GM06990 (cell line): ENCODE results near the gene FAM89A.

Source experiments
- DNase-seq: peaks from one replicate; pipeline ENCODE4 v3.0.0-alpha.2; 2011; ENCODE audit not compliant: insufficient read length; ENCODE audit errors: extremely low read depth
- H3K27me3 ChIP-seq: replicated peaks from 2 replicates; pipeline ENCODE4 v1.6.0; 2011; ENCODE audit warnings: low read length; ENCODE audit not compliant: control insufficient read depth, insufficient read depth
- H3K36me3 ChIP-seq: 2 replicates; pipeline ENCODE4 v1.5.1; 2011; ENCODE audit warnings: low read length; ENCODE audit not compliant: control insufficient read depth, insufficient read depth
- H3K4me3 ChIP-seq: replicated peaks from 2 replicates; pipeline ENCODE4 v1.5.1; 2011; ENCODE audit warnings: low read depth, mild to moderate bottlenecking, control low read depth, low read length
- CTCF ChIP-seq: IDR thresholded peaks from 2 replicates; pipeline ENCODE4 v1.5.1; 2011; ENCODE audit warnings: low read length, control low read depth, mild to moderate bottlenecking, inconsistent platforms; ENCODE audit not compliant: insufficient read depth, poor library complexity, severe bottlenecking

Gene FAM89A

DNA sequence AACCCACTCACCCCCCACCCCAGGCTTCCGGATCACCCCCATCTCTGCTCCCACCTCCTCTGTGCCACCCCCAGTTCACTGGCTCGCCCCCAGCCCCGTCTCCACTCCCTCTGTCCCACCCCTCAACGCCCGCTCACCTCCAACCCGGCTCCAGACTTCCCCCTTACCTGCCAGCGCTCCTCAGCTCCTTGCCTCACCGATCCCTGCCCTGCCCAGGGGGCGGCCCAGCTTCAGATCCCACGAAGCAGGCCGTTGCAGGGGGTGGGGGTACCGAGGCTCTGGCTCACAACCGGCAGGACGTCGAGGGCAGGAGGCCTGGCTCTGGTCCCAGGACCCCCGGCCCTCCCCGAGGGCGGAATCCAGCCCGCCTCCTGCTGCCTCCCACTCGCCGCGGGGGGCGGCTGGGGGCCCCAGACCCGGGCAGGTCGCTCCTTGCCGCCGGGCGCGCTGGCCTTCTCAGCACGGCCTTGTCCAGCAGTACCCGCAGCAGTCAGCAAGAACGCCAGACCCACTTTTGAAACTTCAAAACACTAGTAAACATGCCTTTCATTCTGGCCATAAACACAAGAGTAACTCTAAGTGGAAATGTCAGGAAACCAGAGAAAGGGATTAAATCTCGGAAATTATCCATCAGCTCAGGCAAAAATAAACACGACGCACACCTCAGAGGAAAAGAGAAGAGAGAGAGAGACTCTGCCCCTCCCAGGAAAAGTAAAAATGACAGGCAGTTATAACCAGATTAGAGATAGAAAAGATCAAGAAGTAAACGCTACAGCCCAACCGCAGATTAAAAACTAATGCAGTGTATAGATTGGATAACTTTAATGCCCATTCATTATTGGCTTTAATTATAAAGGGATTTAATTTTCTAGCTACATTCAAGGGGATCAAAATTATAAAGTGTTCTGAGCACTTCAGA is 1.0 kb upstream of the FAM89A start:
- Histone ChIP-seq H3K4me3 (no peak overlapping the region), H3K27me3 (peaks cover 1% of the 10 kb centered on the region; the same call in 1 of the 2 replicates), H3K36me3 (no peaks in the 10 kb centered on the region)
- TF ChIP-seq CTCF = no peak
- DNase-seq = peak; percentile 5

DNA sequence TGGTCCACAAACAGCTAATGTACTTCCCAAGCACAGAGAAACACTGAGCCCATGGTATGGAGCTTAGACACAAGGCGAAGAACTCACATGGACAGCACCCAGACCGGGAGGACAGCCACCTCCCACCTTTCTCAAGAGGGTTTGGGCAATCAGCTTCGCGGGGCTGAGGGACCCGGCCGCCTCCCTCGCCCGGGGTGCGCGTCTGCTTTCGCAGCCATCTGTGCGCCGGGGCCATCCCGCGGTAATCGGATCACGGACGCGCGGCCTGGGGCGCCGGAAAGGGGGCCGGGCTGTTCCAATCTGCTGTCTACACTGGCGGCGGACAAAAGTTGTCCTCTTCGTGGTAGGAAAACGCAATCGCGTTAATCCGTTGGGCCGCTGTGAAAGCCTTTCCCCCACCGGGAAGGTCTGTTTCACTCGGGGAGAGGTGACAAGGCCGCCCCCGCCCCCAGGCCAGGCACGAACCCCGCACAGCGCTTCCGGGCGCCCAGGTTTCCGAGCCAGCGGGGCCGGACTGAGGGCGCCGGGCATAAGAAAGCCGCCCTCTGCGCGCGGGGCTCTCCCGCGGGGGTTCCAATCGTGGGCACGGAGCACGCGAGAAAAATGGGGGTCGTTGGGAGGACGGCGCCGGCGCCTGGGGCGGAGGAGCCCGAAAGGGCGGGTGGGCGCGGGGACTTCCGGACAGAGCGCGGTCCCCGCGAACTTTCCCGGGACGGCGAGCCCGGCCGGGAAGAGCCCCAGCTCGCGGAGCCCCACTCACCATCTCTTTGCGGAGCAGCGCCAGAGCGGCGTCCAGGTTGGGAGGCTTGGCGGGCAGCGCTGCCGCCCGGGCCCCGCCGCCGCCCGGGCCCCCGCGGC is 664 bp downstream of the FAM89A start:
- Histone ChIP-seq H3K4me3 (peak overlapping the region; percentile 57), H3K27me3 (peaks cover 1% of the 10 kb centered on the region; the same call in 1 of the 2 replicates), H3K36me3 (no peaks in the 10 kb centered on the region)
- DNase-seq = peak; percentile 25
- TF ChIP-seq CTCF = no peak

DNA sequence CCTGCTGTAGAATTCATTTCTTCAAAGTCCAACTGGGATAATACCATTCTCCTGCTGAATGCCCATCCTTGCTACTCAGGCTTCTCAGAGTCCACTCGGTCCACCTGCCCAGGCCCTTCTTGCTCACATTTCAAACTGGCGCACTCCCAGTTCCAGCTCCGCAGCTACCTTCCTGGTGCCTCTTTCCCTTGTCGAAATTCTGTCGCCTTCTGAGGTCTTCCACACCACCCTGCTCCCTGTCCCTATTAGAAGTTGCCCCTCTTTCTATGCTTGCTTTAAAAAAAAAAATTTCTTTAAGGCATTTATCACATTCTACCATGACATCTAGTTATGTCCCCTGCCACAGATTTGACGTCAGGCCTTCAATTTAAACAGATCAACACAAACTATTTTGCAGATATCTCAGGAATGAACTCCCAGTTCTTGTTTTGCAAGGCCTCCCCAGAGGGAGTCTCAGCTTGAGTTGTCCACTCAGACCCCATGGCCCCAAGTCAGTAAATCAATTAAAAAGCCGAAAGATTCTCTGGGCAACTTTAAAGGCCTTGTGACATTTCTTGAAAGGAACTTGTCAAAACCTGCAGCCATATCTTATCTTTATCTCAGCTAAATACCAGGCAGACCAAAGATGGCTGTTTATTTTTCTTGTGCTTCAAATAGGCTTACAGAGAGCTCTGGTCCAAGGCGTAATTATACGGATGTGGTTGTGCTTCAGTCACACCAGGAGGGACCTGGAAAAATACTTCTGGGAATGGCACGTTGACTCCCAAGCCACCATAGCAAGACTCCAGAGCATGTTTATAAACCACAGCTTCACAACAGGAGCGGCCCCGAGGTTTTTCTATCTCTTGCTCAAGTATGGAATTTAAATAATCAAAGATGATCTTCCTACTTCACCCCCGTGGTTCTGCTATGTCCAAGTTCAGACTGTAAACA is 2.2 kb downstream of the FAM89A start:
- no peak for DNase-seq
- H3K36me3 ChIP-seq = no peaks in the 10 kb centered on the region
- H3K4me3 ChIP-seq = no peak overlapping the region
- peaks cover 1% of the 10 kb centered on the region; the same call in 1 of the 2 replicates for H3K27me3 ChIP-seq
- TF ChIP-seq CTCF = no peak

DNA sequence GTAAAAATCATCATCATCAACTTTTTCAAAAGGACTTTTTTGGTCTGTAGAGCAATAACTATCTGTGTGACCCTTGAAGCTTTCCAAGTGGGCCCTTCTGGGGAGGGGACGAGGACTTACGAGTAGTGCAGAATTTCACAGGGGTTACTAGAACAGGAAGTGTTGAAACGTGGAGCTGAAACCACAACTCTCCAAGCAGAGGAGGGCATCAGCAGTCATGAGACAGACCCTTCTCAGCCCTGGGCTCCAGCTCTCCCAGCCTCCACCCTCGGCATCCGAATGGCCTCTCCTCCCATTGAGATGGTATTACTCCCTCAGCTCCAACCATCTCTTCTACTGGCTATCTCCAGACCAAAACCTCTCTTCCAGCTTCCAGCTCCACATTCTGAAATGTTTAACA is 3.6 kb downstream of the FAM89A start:
- H3K36me3 ChIP-seq = no peaks in the 10 kb centered on the region
- peaks cover 1% of the 10 kb centered on the region; the same call in 1 of the 2 replicates for H3K27me3 ChIP-seq
- H3K4me3 ChIP-seq = no peak overlapping the region
- no peak for TF ChIP-seq CTCF
- no peak for DNase-seq

DNA sequence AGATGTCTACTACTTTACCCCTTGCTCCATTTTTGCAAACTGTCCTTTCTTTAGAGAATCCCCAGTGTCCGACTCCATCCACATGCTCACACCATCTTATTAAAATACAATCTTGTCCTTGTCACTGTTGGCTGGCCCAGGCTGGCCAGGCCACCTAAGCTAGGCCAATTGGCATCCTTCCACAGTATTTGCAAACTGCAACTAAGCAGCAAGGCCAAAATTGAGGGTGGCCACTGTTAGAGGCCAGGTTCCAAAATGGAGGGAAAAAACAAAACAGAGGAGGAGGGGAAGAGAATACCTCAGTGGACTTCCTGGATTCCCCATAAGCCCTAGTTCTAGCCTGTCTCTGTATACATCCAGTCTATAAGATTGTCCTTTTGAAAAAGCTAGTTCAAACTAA is 4.3 kb downstream of the FAM89A start:
- H3K27me3 ChIP-seq = peaks cover 1% of the 10 kb centered on the region; the same call in 1 of the 2 replicates
- no peaks in the 10 kb centered on the region for H3K36me3 ChIP-seq
- no peak for TF ChIP-seq CTCF
- DNase-seq = no peak
- no peak overlapping the region for H3K4me3 ChIP-seq
